ENCODE measurements around the gene SMOC2.

DNA sequence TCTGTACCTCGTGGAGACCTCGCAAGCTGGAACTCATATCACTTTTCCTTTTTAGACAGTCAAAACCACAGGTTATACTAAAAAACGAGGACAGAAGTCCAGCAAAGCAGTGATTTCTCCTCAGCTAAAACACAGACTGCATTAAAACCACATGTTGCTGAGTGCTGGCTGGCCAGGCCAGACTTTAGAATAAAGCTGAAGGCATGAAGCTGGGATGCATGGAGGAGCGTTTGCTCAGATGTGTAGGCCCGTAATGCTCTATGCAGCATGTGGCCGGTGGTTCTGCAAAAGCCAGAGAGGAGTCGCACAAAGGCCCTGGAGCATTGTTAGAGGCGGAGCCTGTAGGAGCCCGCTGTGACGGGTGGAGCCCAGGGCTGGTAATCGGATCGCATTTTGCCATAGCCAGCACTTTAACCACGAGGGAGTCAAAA, 83.6 kb downstream of the SMOC2 start:
- TF ChIP-seq, protein P1, sequence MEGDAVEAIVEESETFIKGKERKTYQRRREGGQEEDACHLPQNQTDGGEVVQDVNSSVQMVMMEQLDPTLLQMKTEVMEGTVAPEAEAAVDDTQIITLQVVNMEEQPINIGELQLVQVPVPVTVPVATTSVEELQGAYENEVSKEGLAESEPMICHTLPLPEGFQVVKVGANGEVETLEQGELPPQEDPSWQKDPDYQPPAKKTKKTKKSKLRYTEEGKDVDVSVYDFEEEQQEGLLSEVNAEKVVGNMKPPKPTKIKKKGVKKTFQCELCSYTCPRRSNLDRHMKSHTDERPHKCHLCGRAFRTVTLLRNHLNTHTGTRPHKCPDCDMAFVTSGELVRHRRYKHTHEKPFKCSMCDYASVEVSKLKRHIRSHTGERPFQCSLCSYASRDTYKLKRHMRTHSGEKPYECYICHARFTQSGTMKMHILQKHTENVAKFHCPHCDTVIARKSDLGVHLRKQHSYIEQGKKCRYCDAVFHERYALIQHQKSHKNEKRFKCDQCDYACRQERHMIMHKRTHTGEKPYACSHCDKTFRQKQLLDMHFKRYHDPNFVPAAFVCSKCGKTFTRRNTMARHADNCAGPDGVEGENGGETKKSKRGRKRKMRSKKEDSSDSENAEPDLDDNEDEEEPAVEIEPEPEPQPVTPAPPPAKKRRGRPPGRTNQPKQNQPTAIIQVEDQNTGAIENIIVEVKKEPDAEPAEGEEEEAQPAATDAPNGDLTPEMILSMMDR (IDR thresholded peaks at IDR 0.05; ENCODE audit: low read depth, low read length) = no peak
- no peak for TF ChIP-seq EZH2phosphoT487 (IDR thresholded peaks at IDR 0.05; ENCODE audit: low read depth)

Data from OCI-LY3 (cell line).